ENCODE measurements around the gene SPINK9. TPM values are rescaled to one million over a fixed set of nuclear protein-coding genes. Genes with fewer than 3 reads are reported as not detected.

Gene SPINK9
- total RNA-seq, 4 donors from 2014 or later: not detected

GRCh38 chr5:148372893-148373292 is 37.5 kb downstream of the SPINK9 start:
- no peak for TF ChIP-seq CTCF (IDR thresholded peaks at IDR 0.05; ENCODE audit: low read depth)

- TF ChIP-seq CTCF (IDR thresholded peaks at IDR 0.05; ENCODE audit: low read depth): no peak
These were observed 39.5 kb downstream of the SPINK9 start for GRCh38 chr5:148374690-148375360.

- TF ChIP-seq CTCF (IDR thresholded peaks at IDR 0.05; ENCODE audit: low read depth): no peak
These were observed 40.8 kb downstream of the SPINK9 start for GRCh38 chr5:148376198-148376597.

GRCh38 chr5:148378670-148379069 is 43.3 kb downstream of the SPINK9 start:
- no peak for TF ChIP-seq CTCF (IDR thresholded peaks at IDR 0.05; ENCODE audit: low read depth)

GRCh38 chr5:148379340-148379739 is 44.0 kb downstream of the SPINK9 start:
- no peak for TF ChIP-seq CTCF (IDR thresholded peaks at IDR 0.05; ENCODE audit: low read depth)

- TF ChIP-seq CTCF (IDR thresholded peaks at IDR 0.05; ENCODE audit: low read depth): no peak
These were observed 46.5 kb downstream of the SPINK9 start for GRCh38 chr5:148381906-148382305.

- no peak for TF ChIP-seq CTCF (IDR thresholded peaks at IDR 0.05; ENCODE audit: low read depth)
These were observed 47.6 kb downstream of the SPINK9 start for GRCh38 chr5:148382961-148383360.

Measured in subcutaneous adipose tissue (tissue), 4 donors.